Brain microvascular endothelial cell (primary cell): ENCODE measurements around the gene BTBD16.

Experiments
- DNase-seq: peaks from one replicate; pipeline ENCODE4 v3.0.0-alpha.2; 2020
- H3K27ac ChIP-seq: fragments of 250-450 bp; sonication (Bioruptor Pico); 2 replicates; pipeline ENCODE4 v1.5.1; 2020; ENCODE audit warnings: mild to moderate bottlenecking, moderate library complexity
- H3K27me3 ChIP-seq: fragments of 250-450 bp; sonication (Bioruptor Pico); replicated peaks from 2 replicates; pipeline ENCODE4 v1.5.1; 2020; ENCODE audit warnings: mild to moderate bottlenecking
- H3K36me3 ChIP-seq: fragments of 250-450 bp; sonication (Bioruptor Pico); replicated peaks from 2 replicates; pipeline ENCODE4 v1.5.1; 2020; ENCODE audit warnings: mild to moderate bottlenecking
- H3K4me3 ChIP-seq: 2 replicates; pipeline ENCODE4 v1.5.1; 2011; ENCODE audit warnings: low read depth, mild to moderate bottlenecking, control low read depth, low read length, moderate library complexity
- CTCF ChIP-seq: IDR thresholded peaks from 2 replicates; pipeline ENCODE4 v1.5.1; 2011; ENCODE audit warnings: low read depth, mild to moderate bottlenecking, moderate library complexity, low read length, control low read depth, inconsistent platforms; ENCODE audit errors: missing control alignments
- in situ Hi-C: cut with HindIII; loops from 2 replicates; pipeline ENCODE4 v1.10.0; 2017; ENCODE audit warnings: low sequenced_read_pairs, low pct_ligation_motif_present

The BTBD16 gene

GRCh38 chr10:122249303-122249850 is 21.7 kb upstream of the BTBD16 start:
- no peak for TF ChIP-seq CTCF
- Histone ChIP-seq H3K27me3 (no peaks in the 10 kb centered on the region), H3K4me3 (no peak overlapping the region), H3K36me3 (peaks cover 4% of the 10 kb centered on the region), H3K27ac (no peak overlapping the region)
- in situ Hi-C loops: no loop called here
- no peak for DNase-seq

GRCh38 chr10:122249991-122250750 is 20.9 kb upstream of the BTBD16 start:
- no peak for TF ChIP-seq CTCF
- no peak for DNase-seq
- H3K36me3 ChIP-seq: peaks cover 4% of the 10 kb centered on the region
- in situ Hi-C loops: no loop called here
- H3K27ac ChIP-seq: no peak overlapping the region
- H3K27me3 ChIP-seq: no peaks in the 10 kb centered on the region
- H3K4me3 ChIP-seq: no peak overlapping the region

- no peak for TF ChIP-seq CTCF
- Histone ChIP-seq H3K36me3 (peaks cover 4% of the 10 kb centered on the region), H3K4me3 (no peak overlapping the region), H3K27ac (no peak overlapping the region), H3K27me3 (no peaks in the 10 kb centered on the region)
- no peak for DNase-seq
- in situ Hi-C loops: no loop called here
These were observed 19.4 kb upstream of the BTBD16 start for GRCh38 chr10:122251459-122252255.

GRCh38 chr10:122252805-122253204 is 18.3 kb upstream of the BTBD16 start:
- DNase-seq: no peak
- no peak overlapping the region for H3K27ac ChIP-seq
- in situ Hi-C loops: no loop called here
- H3K4me3 ChIP-seq: no peak overlapping the region
- peaks cover 4% of the 10 kb centered on the region for H3K36me3 ChIP-seq
- no peak for TF ChIP-seq CTCF
- no peaks in the 10 kb centered on the region for H3K27me3 ChIP-seq

- Histone ChIP-seq H3K4me3 (no peak overlapping the region), H3K36me3 (peaks cover 4% of the 10 kb centered on the region), H3K27ac (no peak overlapping the region), H3K27me3 (no peaks in the 10 kb centered on the region)
- no peak for DNase-seq
- no peak for TF ChIP-seq CTCF
- in situ Hi-C loops: no loop called here
These were observed 17.5 kb upstream of the BTBD16 start for GRCh38 chr10:122253605-122254004.
